ENCODE data around the gene HTT. TPM values are rescaled to one million over a fixed set of nuclear protein-coding genes. Genes with fewer than 3 reads are reported as not detected.

HTT gene
- total and polyA plus RNA-seq, 4 experiments from 2014 or later, result 0.57 to 67.7 (median 33.5) TPM

DNA sequence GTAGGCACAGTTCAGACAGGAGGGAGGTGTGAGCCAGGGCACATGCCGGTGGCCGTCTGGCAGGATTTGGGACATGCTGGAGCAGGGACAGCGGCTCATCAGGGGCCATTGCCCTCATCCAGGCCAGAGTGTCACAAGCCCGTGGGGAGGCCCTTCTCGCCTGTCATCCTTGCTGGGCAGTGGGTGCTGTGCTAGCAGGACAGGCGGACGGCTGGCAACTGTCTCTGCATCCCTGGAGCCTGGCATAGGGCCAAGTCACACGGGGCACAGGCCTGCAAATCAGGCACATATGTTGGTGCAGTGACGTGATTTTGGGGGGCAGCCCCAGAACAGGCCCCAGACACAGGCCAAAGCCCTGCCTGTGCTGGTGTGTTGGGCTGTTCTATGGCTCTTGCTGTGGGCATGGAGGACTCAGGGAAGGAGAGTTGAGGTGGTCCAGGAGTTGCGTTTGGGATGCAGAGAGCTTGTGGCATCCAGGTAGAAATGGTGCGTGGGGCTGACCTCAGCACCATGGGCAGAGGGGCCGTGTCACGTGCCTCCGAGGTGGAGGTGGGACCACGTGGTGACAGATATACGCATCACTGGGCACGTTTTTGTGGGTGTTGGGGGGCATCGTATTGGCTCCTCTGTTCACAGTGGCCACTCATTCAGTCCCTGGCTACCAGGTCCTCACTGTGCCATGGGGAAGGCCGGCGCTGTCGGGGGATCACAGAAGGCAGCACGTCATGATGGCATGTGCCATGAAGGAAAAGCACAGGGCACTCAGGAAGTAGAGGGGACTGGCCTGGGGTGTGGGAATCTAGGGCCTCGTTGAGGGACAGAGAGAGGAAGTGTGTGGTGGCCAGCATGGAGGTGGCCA lies 159.9 kb downstream of the HTT start:
- intact Hi-C loops (cut with micrococcal nuclease), result no loop called here
- Mint-ChIP-seq H3K4me3 (no peak overlapping the region), H3K4me1 (peaks cover 0 to 5% (median 0%) of the 10 kb centered on the region in 4 donors), H3K27me3 (no peaks in the 10 kb centered on the region), H3K27ac (peak overlapping the region in 2 of 7 donors; percentile 29 to 63), H3K9me3 (peaks cover 0 to 2% (median 0%) of the 10 kb centered on the region in 8 donors), H3K36me3 (peaks cover 43 to 71% of the 10 kb centered on the region in 2 donors)
- Histone ChIP-seq H3K4me3 (ENCODE audit: low read length in 2 of 2) (no peak overlapping the region), H3K27ac (ENCODE audit: low read depth, low read length) (no peak overlapping the region), H3K27me3 (ENCODE audit: insufficient read depth, low read length) (no peaks in the 10 kb centered on the region), H3K9me3 (ENCODE audit: control insufficient read depth in 1 of 2, low read length in 2 of 2) (no peaks in the 10 kb centered on the region), H3K36me3 (ENCODE audit: insufficient read depth, low read length) (peaks cover 34% of the 10 kb centered on the region), H3K4me1 (ENCODE audit: insufficient read depth, low read length) (no peaks in the 10 kb centered on the region)
- ChIA-PET POLR2A (ENCODE audit: partially characterized antibody) (no interaction called here), CTCF (ENCODE audit: partially characterized antibody) (no interaction called here)
- DNase-seq, result no peak

DNA sequence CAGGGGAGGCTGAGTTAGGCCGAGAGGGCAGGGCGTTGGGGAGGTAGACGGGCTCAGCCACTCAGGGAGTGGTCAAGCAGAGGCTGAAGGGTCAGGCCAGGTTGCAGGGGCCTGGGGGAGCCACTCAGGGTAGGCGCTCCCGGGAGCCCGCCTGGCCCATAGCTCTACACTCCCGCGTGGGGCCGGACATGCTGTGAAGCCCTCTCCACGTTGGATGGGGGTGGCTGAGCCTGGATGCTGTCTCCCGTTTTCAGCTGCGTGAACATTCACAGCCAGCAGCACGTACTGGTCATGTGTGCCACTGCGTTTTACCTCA lies 160.5 kb downstream of the HTT start:
- Mint-ChIP-seq H3K9me3 (peaks cover 0 to 2% (median 0%) of the 10 kb centered on the region in 8 donors), H3K4me1 (peaks cover 0 to 5% (median 0%) of the 10 kb centered on the region in 4 donors), H3K27ac (peak overlapping the region in 1 of 7 donors; percentile 63), H3K36me3 (peaks cover 39 to 68% of the 10 kb centered on the region in 2 donors), H3K27me3 (no peaks in the 10 kb centered on the region), H3K4me3 (no peak overlapping the region)
- Histone ChIP-seq H3K27ac (ENCODE audit: low read depth, low read length) (no peak overlapping the region), H3K4me1 (ENCODE audit: insufficient read depth, low read length) (no peaks in the 10 kb centered on the region), H3K27me3 (ENCODE audit: insufficient read depth, low read length) (no peaks in the 10 kb centered on the region), H3K4me3 (ENCODE audit: low read length in 2 of 2) (no peak overlapping the region), H3K36me3 (ENCODE audit: insufficient read depth, low read length) (peaks cover 33% of the 10 kb centered on the region), H3K9me3 (ENCODE audit: control insufficient read depth in 1 of 2, low read length in 2 of 2) (no peaks in the 10 kb centered on the region)
- POLR2A ChIA-PET (ENCODE audit: partially characterized antibody), result no interaction called here
- DNase-seq, result no peak
- intact Hi-C loops (cut with micrococcal nuclease), result no loop called here
- CTCF ChIA-PET (ENCODE audit: partially characterized antibody), result no interaction called here

DNA sequence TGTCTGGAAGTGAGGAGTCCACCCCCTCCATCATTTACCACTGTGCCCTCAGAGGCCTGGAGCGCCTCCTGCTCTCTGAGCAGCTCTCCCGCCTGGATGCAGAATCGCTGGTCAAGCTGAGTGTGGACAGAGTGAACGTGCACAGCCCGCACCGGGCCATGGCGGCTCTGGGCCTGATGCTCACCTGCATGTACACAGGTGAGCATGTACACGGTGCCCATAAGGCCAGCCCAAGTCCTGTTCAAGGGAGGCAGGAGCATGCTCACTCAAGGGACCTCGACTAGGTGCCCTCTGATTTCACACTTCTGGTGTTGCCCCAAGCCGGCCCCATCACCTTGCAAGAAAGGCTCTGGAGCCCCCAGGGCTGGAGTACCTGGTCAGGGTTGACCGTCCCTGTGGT lies 161.1 kb downstream of the HTT start:
- Histone ChIP-seq H3K9me3 (ENCODE audit: control insufficient read depth in 1 of 2, low read length in 2 of 2) (no peaks in the 10 kb centered on the region), H3K36me3 (ENCODE audit: insufficient read depth, low read length) (peaks cover 28% of the 10 kb centered on the region), H3K4me1 (ENCODE audit: insufficient read depth, low read length) (no peaks in the 10 kb centered on the region), H3K27me3 (ENCODE audit: insufficient read depth, low read length) (no peaks in the 10 kb centered on the region), H3K27ac (ENCODE audit: low read depth, low read length) (no peak overlapping the region), H3K4me3 (ENCODE audit: low read length in 2 of 2) (no peak overlapping the region)
- peaks cover 0 to 5% (median 0%) of the 10 kb centered on the region in 4 donors for H3K4me1 Mint-ChIP-seq
- no peak overlapping the region for H3K4me3 Mint-ChIP-seq
- ChIA-PET CTCF (ENCODE audit: partially characterized antibody) (no interaction called here), POLR2A (ENCODE audit: partially characterized antibody) (no interaction called here)
- no peak for DNase-seq
- peaks cover 35 to 64% of the 10 kb centered on the region in 2 donors for H3K36me3 Mint-ChIP-seq
- H3K9me3 Mint-ChIP-seq, result peaks cover 0 to 2% (median 0%) of the 10 kb centered on the region in 8 donors
- intact Hi-C loops (cut with micrococcal nuclease), result no loop called here
- H3K27me3 Mint-ChIP-seq, result no peaks in the 10 kb centered on the region
- peak overlapping the region in 1 of 7 donors; percentile 68 for H3K27ac Mint-ChIP-seq

DNA sequence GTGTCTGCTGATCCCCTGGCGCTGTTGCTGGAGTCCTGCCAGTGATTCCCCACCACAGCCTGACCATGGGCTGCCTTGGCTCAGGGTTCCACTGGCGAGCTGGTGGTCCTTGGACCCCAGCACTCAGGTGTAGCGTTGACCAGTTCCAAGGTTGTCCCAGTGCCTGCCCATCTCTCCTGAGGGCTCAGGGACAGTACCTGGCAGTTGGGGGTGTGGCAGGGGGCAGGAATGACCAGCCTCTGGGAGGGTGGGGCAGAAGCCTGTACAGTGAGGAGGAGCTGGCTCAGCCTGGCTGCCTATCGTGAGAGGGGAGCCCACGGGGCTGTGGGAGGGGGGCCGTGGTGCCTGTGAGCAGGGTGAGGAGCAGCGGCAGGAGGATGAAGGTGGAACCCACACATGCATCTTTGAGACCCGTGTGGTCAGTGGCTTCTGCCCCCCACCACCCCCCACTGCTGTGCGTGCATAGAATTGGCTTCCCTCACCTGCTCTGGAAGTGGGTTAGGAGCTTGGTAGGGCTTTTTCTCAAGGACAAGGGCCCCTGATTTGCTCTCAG lies 161.9 kb downstream of the HTT start:
- H3K4me3 Mint-ChIP-seq, result no peak overlapping the region
- peaks cover 0 to 3% (median 0%) of the 10 kb centered on the region in 4 donors for H3K4me1 Mint-ChIP-seq
- no peaks in the 10 kb centered on the region for H3K27me3 Mint-ChIP-seq
- intact Hi-C loops (cut with micrococcal nuclease), result no loop called here
- ChIA-PET POLR2A (ENCODE audit: partially characterized antibody) (no interaction called here), CTCF (ENCODE audit: partially characterized antibody) (interaction anchor here (0.7 kb wide), 1 partner anchor 44 kb away, joined by 3 read pairs; no protein-coding TSS in a partner anchor)
- H3K4me1 ChIP-seq (ENCODE audit: insufficient read depth, low read length), result no peaks in the 10 kb centered on the region
- H3K27me3 ChIP-seq (ENCODE audit: insufficient read depth, low read length), result no peaks in the 10 kb centered on the region
- no peak overlapping the region for H3K27ac ChIP-seq (ENCODE audit: low read depth, low read length)
- peaks cover 23% of the 10 kb centered on the region for H3K36me3 ChIP-seq (ENCODE audit: insufficient read depth, low read length)
- H3K36me3 Mint-ChIP-seq, result peaks cover 38 to 61% of the 10 kb centered on the region in 2 donors
- peaks cover 0 to 2% (median 0%) of the 10 kb centered on the region in 8 donors for H3K9me3 Mint-ChIP-seq
- no peak for DNase-seq
- no peak overlapping the region for H3K4me3 ChIP-seq (ENCODE audit: low read length in 2 of 2)
- H3K27ac Mint-ChIP-seq, result no peak overlapping the region
- H3K9me3 ChIP-seq (ENCODE audit: control insufficient read depth in 1 of 2, low read length in 2 of 2), result no peaks in the 10 kb centered on the region

DNA sequence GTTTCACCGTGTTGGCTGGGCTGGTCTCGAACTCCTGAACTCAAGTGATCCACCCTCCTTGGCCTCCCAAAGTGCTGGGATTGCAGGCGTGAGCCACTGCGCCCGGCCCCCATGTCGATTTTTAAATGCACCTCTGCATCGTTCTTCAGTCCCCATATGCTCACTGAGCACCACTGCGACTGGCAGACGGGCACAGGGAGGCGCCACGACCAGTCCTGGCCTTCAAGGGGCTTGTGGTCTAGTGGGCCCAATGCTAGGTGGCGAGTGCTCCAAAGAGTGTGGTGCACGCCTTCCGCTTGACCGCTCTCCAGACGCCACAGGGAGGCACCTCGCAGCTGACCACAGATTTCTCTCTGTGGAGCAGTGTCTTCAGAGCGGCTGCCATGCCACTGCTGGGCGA lies 162.8 kb downstream of the HTT start:
- no peak for DNase-seq
- POLR2A ChIA-PET (ENCODE audit: partially characterized antibody), result no interaction called here
- Histone ChIP-seq H3K27ac (ENCODE audit: low read depth, low read length) (no peak overlapping the region), H3K4me3 (ENCODE audit: low read length in 2 of 2) (no peak overlapping the region), H3K4me1 (ENCODE audit: insufficient read depth, low read length) (peaks cover under 1% of the 10 kb centered on the region), H3K9me3 (ENCODE audit: control insufficient read depth in 1 of 2, low read length in 2 of 2) (no peaks in the 10 kb centered on the region), H3K36me3 (ENCODE audit: insufficient read depth, low read length) (peaks cover 16% of the 10 kb centered on the region), H3K27me3 (ENCODE audit: insufficient read depth, low read length) (no peaks in the 10 kb centered on the region)
- Mint-ChIP-seq H3K36me3 (peaks cover 34 to 57% of the 10 kb centered on the region in 2 donors), H3K27ac (no peak overlapping the region), H3K4me1 (peaks cover under 1 to 4% (median 2%) of the 10 kb centered on the region in 4 donors), H3K9me3 (peaks cover 0 to 2% (median 0%) of the 10 kb centered on the region in 8 donors), H3K4me3 (no peak overlapping the region), H3K27me3 (no peaks in the 10 kb centered on the region)
- CTCF ChIA-PET (ENCODE audit: partially characterized antibody), result no interaction called here
- intact Hi-C loops (cut with micrococcal nuclease), result no loop called here

DNA sequence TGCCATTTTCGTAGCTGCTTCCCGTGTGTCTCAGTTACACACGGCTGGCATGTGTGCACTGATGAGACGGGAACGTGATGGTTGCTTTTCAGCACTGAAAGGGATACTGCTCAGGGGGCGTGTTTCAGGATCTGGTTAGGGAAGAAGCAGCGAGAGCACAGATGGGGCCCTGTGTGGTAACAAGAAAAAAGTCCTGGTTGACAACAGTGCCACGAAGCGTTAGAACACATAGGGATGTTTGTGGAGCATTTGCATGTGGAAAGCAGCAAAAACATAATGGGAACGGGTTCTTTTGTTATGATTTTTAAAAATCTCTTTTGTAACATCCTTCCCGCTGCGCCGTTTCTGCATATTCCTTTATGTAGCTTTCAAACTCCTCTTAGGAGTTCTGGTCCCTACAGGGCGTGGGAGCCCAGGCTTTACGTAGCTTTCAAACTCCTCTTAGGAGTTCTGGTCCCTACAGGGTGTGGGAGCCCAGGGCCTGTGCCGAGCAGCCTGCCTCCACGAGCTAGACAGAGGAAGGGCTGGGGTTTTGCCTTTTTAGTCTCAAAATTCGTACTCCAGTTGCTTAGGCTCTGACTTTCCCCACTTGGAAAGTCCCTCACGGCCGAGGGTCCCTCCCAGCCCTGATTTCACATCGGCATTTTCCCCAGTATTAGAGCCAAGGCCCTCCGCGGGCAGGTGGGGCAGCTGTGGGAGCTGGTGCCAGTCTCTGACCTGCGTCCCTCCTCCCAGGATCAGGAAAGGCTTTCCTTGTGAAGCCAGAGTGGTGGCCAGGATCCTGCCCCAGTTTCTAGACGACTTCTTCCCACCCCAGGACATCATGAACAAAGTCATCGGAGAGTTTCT lies 163.5 kb downstream of the HTT start:
- Mint-ChIP-seq H3K27ac (peak overlapping the region in 2 of 7 donors; percentile 29 to 66), H3K4me1 (peaks cover 7 to 10% (median 9%) of the 10 kb centered on the region in 4 donors), H3K36me3 (peaks cover 31 to 58% of the 10 kb centered on the region in 2 donors), H3K4me3 (no peak overlapping the region), H3K27me3 (no peaks in the 10 kb centered on the region), H3K9me3 (peaks cover 0 to 2% (median 0%) of the 10 kb centered on the region in 8 donors)
- Histone ChIP-seq H3K4me1 (ENCODE audit: insufficient read depth, low read length) (peaks cover 7% of the 10 kb centered on the region), H3K4me3 (ENCODE audit: low read length in 2 of 2) (no peak overlapping the region), H3K27ac (ENCODE audit: low read depth, low read length) (no peak overlapping the region), H3K36me3 (ENCODE audit: insufficient read depth, low read length) (peaks cover 16% of the 10 kb centered on the region), H3K27me3 (ENCODE audit: insufficient read depth, low read length) (no peaks in the 10 kb centered on the region), H3K9me3 (ENCODE audit: control insufficient read depth in 1 of 2, low read length in 2 of 2) (no peaks in the 10 kb centered on the region)
- ChIA-PET POLR2A (ENCODE audit: partially characterized antibody) (no interaction called here), CTCF (ENCODE audit: partially characterized antibody) (no interaction called here)
- intact Hi-C loops (cut with micrococcal nuclease), result no loop called here
- DNase-seq, result no peak

DNA sequence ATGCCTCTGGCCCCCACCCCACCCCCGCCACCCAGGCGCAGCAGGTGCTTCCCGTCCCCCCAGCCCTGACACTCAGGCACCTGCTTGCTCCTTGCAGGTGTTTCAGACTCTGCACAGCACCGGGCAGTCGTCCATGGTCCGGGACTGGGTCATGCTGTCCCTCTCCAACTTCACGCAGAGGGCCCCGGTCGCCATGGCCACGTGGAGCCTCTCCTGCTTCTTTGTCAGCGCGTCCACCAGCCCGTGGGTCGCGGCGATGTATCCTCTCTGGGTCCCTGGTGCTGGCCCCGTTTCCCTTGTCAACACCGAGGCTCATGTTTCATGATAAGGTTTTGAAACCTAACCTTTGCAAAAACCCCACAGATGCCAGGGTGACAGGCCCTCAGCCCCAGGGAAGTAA lies 164.2 kb downstream of the HTT start:
- DNase-seq, result no peak
- H3K27me3 ChIP-seq (ENCODE audit: insufficient read depth, low read length), result no peaks in the 10 kb centered on the region
- H3K4me3 Mint-ChIP-seq, result no peak overlapping the region
- peaks cover 26 to 55% of the 10 kb centered on the region in 2 donors for H3K36me3 Mint-ChIP-seq
- no peaks in the 10 kb centered on the region for H3K27me3 Mint-ChIP-seq
- intact Hi-C loops (cut with micrococcal nuclease), result no loop called here
- peaks cover 0 to 2% (median 0%) of the 10 kb centered on the region in 8 donors for H3K9me3 Mint-ChIP-seq
- H3K4me1 Mint-ChIP-seq, result peaks cover 11 to 18% (median 14%) of the 10 kb centered on the region in 4 donors
- H3K27ac Mint-ChIP-seq, result peak overlapping the region in 1 of 7 donors; percentile 65
- H3K4me1 ChIP-seq (ENCODE audit: insufficient read depth, low read length), result peaks cover 11% of the 10 kb centered on the region
- no peak overlapping the region for H3K4me3 ChIP-seq (ENCODE audit: low read length in 2 of 2)
- POLR2A ChIA-PET (ENCODE audit: partially characterized antibody), result no interaction called here
- CTCF ChIA-PET (ENCODE audit: partially characterized antibody), result no interaction called here
- H3K9me3 ChIP-seq (ENCODE audit: control insufficient read depth in 1 of 2, low read length in 2 of 2), result no peaks in the 10 kb centered on the region
- H3K27ac ChIP-seq (ENCODE audit: low read depth, low read length), result no peak overlapping the region
- H3K36me3 ChIP-seq (ENCODE audit: insufficient read depth, low read length), result peaks cover 16% of the 10 kb centered on the region

Measured in CD4-positive, alpha-beta memory T cell (primary cell).